GM04503 (cell line): Measurements from ENCODE around the gene CELF1.

Experiments used
- DNase-seq: peaks from one replicate; pipeline ENCODE4 v3.0.0-alpha.2; 2012; ENCODE audit warnings: low read depth

The CELF1 gene

GRCh38 chr11:47417712-47418111, 135.2 kb downstream of the CELF1 start:
- DNase-seq: no peak

DNA sequence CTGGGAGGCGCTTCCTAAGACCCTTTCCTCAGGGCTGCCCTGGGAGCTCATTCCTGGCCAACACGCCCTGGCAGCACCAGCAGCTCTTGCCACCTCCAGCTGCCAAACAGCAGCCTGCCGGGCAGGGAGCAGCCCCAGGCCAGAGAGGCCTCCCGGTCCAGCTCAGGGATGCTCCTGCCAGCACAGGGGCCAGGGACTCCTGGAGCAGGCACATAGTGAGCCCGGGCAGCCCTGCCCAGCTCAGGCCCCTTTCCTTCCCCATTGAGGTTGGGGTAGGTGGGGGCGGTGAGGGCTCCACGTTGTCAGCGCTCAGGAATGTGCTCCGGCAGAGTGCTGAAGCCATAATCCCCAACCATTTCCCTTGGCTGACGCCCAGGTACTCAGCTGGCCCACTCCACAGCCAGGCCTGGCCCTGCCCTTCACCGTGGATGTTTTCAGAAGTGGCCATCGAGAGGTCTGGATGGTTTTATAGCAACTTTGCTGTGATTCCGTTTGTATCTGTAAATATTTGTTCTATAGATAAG, 136.9 kb downstream of the CELF1 start:
- DNase-seq: peak; percentile 86
